GM12892 (cell line): Measurements from ENCODE around the gene ADAMTS12.

ENCODE experiments used
- POLR2A ChIP-seq: IDR thresholded peaks from 2 replicates; pipeline ENCODE4 v1.6.1; 2011; ENCODE audit warnings: low read depth, low read length, control low read depth
- POLR2AphosphoS5 ChIP-seq: IDR thresholded peaks from 2 replicates; pipeline ENCODE4 v1.6.1; 2011; ENCODE audit warnings: low read depth, low read length, control low read depth
- TAF1 ChIP-seq: IDR thresholded peaks from 2 replicates; pipeline ENCODE4 v1.6.1; 2011; ENCODE audit warnings: low read depth, mild to moderate bottlenecking, control low read depth, low read length, borderline replicate concordance

DNA sequence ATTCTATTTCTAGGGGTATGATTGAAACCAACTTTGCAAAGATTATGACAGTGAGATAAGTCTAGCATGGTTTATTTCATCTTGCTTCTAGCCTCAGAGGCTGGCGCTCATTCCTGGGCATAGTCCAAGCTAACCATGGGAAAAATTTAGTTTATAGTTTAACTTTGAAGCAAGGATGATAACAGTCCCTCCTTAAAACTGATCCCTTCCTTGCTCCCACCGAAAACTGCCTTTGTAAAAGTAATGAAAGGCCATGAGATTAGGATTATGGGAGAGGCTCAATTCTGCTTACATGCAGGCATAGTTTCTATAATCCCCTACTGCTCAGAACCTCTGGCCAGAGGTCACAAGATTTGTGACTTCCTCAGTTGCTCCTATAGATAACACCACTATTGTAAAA, 375.4 kb downstream of the ADAMTS12 start:
- TF ChIP-seq POLR2A = no peak
- TF ChIP-seq POLR2AphosphoS5 = no peak
- TF ChIP-seq TAF1 = no peak
